Right hindlimb (tissue), 1 donor: ENCODE measurements around the gene GATAD2A.
"Not testable (repeated sequence)": the region's sequence is repeated elsewhere in the genome, so short reads cannot be mapped to it uniquely, and the experiment has no call there.

Source experiments
- DNase-seq: peaks from one replicate; pipeline ENCODE4 v3.0.0-alpha.2; 2018

GATAD2A gene

DNA sequence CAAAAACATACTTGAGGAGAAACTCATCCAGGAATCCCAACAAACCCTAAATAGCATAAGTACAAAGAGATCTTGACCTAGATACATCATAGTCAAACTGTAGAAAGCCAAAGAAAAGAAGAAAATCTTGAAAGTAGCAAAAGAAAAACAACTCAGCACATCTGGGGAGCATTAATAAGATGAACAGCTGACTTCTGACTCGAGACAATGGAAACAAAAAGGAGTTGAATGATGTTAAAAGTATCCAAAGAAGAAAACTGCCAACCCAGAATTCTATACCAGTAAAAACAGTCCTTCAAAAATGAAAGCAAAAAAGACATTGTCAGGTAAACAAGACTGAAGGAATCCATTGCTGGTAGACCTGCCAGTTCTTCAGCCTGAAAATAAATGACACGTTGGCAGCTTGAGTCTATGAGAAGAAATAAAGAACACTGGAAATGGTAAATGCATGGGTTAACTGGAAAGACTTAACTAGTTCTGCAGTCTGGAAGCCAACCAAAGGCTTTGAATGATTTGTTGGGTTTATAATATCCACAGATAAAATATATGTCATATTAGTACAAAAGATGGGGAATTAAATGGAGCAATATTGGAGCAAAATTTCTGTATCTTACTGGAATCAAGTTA is 63.1 kb downstream of the GATAD2A start:
- DNase-seq, result no peak

GRCh38 chr19:19470579-19470978 is 65.1 kb downstream of the GATAD2A start:
- DNase-seq, result no peak

DNA sequence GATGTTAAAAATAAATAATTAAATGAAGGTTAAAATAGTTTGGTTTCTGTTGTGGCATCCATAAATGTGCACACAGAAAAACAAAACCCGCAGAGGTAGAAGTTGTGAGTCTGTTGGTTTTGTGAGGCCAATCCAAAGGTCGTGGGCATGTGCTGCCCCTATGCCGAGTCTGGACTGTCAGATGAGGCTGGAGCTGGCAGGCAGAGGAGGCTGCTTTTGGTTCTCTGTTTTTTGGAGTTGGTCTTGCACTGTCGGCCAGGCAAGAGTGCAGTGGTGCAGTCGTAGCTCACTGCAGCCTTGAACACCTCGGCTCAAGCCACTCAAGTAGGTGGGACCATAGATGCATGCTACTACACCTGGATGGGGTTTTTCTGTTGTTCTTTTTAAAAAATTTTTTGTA is 66.2 kb downstream of the GATAD2A start:
- DNase-seq, result no peak

- DNase-seq, result not testable (repeated sequence)
Observed at GRCh38 chr19:19472106-19472505, 66.6 kb downstream of the GATAD2A start.

- DNase-seq, result peak; percentile 90
Observed at GRCh38 chr19:19475015-19475765, 69.7 kb downstream of the GATAD2A start.

DNA sequence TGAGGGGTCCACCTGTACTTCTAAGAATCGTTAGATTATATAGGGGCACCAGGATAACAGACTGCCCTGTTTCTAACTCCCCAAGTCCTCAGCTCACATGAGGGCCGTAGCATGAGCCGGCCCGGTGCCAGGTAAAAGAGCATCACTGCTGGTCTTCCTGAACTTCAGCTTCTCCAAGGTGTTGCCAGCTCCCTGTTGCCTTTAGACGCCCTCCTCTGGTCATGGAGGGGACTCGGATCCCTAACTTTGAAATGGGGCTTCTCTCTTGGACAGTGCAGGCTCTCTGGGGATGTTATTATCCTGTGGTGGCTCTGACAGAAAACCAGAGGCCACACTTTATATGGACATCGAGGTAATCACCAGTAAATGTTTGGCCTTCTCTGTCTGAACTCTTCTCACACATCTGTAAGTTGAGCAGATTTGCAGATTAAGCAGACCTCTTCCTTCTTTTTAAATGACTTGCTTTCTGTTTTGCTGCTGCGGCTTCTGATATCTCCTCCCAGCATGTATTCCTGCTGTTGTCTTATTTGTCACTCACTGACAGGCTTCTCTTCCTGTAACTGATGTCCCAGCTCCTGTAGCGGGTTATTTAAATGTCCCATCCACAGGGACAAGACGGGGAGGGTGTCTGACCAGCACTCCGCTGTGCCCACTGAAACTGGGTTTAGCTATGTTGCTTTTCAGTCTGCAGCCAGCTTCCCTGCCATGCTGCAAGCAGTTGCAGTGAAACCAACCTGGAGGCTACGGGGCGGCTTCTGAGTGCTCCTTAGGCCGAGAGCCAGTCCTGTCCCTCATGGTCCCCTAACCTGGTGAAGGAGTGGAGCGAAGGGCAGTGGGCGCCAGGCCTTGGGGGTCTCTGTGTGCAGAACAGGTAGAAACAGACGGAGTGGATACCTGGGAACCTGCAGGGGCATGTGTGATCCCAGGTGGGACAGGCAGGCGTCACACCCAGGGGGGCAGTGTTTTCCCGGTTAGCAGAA is 70.7 kb downstream of the GATAD2A start:
- DNase-seq, result no peak

GRCh38 chr19:19477705-19478383 is 72.4 kb downstream of the GATAD2A start:
- DNase-seq, result no peak

GRCh38 chr19:19480688-19481087 is 75.2 kb downstream of the GATAD2A start:
- no peak for DNase-seq

DNA sequence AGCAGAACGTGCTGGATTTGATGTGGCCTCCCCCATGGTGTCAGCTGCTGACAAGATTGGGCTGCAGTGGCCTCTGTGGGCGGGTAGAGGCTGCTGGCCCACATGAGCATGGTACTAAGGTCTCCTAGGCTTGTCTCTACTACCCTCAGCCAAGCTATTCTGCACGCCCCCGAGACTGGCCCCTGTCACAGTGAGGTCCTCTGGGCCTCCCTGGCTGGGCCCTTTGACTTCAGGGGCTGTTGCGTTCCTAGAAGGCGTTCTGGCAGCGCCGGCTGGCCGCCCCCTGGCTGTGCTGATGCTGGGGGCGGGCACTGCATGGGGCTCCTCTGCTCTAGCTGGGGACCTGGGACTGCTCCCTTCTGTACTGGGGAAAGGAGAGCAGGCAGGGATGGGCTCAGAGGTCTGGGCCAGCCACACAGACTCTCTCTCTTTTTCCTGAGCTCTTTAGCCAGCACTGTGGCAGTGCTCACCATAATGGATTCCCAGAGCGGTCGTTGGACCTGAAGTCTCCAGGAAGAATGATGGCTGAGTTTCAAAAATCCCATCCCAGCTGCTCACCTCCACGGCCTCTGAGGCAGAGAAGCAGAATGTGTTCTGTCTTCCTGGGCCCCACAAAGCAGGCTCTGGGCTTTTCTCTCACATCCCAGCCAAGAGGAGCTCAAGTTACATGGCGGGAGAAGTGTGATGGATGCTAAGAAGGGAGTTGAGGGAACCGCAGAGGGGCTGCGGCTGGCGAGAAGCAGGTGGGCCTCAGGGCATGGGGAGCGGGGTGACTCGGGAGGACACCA is 77.5 kb downstream of the GATAD2A start:
- DNase-seq, result peak; percentile 76

DNA sequence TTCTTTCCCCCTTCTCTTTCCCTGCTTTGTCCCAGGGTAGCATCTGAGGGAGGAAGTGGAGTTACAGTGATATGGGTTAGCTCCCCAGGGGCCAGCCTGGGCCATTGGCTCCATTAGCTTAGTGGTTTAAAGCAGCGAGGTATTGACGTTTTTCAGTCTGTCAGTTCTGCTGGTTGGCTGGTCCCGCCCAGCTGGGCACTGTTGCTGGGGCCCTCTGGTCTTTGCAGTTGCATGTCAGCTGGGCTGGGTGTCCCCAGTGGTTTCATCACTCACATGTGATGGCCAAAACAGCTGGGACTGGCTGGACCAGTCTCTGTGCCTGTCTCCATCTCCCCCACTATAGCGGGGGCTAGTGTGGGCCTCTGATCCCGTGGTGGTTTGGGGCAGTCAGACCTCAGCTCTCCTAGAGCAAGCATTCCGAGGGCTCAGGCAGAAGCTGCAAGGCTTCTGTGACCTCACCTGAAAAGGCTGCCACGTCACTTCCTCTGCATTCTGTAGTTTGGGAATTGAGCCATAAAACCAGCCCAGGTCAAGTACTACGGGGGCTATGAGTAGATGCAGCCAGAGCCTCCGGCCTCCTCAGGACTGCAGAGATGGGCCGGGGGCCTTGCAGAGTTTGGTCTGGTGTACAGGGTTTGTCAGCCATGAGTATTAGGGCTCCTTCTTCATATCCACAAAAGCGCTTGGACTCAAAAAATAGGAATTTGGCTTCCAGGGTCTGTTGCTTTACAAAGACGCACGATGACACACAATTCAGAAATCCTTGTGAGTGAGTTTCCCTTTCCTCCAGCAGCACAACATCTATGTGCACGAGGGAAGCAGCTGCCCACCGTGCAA is 79.9 kb downstream of the GATAD2A start:
- peak; percentile 57 for DNase-seq

DNA sequence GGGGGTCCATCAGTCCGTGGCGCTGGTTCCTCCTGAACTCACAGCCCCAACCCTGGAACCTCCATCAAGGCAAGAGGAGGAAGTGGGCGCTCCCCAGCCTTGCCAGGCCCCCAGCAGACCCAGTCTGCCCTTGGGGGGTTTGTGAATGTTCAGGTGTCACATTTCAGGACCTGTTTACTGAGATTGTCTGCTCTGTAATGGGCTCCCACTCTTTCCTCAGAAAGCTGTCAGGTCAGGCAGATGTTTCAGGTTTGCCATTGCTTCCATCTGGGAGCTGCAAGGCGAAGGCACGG is 80.5 kb downstream of the GATAD2A start:
- DNase-seq, result no peak

GRCh38 chr19:19486343-19487076 is 81.0 kb downstream of the GATAD2A start:
- no peak for DNase-seq

GRCh38 chr19:19487077-19487949 is 81.8 kb downstream of the GATAD2A start:
- DNase-seq, result no peak

GRCh38 chr19:19487950-19488874 is 82.7 kb downstream of the GATAD2A start:
- DNase-seq, result no peak

- peak; percentile 90 for DNase-seq
Observed at GRCh38 chr19:19488875-19489690, 83.6 kb downstream of the GATAD2A start.

DNA sequence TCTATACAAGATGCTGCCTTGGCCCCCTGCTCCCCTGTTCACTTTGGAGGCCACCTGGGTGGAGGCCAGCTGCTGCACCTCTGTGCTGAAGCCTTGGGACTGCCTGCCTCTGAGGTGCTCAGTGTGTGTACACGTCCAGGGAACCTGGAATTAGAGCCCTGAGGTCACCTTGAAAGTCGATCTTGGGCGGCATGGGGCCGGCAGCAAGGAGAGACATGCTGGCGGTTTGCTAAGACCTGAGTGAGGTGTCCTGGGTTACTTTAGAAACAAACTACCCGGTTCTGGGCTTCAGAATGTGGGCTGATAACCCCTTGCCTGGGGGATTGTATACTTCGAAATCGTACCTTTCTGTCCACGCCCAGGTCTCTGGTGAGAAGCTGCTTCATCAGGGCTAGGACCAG is 84.3 kb downstream of the GATAD2A start:
- DNase-seq, result no peak

DNA sequence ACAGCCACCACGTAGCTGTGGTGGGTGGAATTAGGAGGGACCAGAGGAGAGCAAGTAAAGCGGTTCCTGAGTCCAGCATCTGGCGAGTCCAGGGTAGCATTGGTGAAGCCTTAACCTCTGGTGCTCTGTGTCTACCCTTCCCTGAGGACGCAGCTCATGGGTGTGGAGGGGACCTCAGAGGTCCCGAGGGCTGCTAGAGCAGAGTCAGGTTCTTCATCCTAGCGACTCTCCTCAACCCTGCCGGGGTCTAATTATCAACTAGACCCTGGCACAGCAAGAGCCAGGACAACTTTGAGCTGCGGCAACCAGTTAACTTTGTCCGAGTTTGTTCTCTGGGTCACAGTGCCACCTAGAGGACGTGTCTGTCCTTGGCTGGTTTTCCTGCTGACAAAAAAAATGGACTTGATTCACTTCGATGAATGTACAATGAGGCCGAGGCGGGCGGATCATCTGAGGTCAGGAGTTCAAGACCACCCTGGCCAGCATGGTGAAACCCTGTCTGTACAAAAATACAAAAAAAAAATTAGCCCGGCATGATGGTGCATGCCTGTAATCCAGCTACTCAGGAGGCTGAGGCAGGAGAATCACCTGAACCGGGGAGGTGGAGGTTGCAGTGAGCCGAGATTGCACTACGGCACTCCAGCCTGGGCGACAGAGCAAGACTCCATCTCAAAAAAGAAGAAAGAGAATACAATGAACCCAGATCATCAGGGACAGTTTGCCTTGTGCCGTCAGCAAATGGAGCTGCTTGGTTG is 84.9 kb downstream of the GATAD2A start:
- DNase-seq, result peak; percentile 90
